Activated T-cell treated with anti-CD3 and anti-CD28 coated beads for 1 hour (primary cell): ENCODE measurements around the gene PDGFA.
"Not testable (repeated sequence)": the region's sequence is repeated elsewhere in the genome, so short reads cannot be mapped to it uniquely, and the experiment has no call there.

Source experiments
- DNase-seq: peaks from one replicate; pipeline ENCODE4 v3.0.0-alpha.2; 2020; ENCODE audit warnings: low read depth

The PDGFA gene

DNA sequence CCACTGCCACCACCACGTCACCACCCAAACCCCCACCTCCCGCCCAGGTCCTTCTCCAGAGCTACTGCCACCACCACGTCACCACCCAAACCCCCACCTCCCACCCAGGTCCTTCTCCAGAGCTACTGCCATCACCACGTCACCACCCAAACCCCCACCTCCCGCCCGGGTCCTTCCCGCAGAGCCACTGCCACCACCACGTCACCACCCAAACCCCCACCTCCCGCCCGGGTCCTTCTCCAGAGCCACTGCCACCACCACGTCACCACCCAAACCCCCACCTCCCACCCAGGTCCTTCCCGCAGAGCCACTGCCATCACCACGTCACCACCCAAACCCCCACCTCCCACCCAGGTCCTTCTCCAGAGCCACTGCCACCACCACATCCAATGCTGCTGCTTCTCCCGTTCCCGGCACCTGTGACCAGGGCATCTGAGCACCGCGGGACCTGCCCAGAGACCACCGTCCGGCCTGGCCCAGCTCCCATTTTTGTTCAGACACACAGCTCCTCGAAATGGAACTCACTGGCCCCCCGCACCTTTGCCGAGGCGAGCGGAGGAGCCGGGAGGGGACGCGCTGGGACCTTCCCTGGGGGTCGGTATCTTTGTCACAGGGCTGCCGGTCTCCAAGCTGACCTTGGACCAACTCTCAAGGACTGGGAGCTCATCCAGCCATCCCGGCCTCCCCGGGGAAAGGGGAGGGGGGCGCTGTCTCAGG lies 32.7 kb upstream of the PDGFA start:
- not testable (repeated sequence) for DNase-seq

DNA sequence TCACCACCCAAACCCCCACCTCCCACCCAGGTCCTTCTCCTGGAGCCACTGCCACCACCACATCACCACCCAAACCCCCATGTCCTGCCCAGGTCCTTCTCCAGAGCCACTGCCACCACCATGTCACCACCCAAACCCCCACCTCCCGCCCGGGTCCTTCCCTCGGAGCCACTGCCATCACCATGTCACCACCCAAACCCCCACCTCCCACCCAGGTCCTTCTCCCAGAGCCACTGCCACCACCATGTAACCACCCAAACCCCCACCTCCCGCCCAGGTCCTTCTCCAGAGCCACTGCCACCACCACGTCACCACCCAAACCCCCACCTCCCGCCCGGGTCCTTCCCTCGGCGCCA lies 31.9 kb upstream of the PDGFA start:
- not testable (repeated sequence) for DNase-seq

DNA sequence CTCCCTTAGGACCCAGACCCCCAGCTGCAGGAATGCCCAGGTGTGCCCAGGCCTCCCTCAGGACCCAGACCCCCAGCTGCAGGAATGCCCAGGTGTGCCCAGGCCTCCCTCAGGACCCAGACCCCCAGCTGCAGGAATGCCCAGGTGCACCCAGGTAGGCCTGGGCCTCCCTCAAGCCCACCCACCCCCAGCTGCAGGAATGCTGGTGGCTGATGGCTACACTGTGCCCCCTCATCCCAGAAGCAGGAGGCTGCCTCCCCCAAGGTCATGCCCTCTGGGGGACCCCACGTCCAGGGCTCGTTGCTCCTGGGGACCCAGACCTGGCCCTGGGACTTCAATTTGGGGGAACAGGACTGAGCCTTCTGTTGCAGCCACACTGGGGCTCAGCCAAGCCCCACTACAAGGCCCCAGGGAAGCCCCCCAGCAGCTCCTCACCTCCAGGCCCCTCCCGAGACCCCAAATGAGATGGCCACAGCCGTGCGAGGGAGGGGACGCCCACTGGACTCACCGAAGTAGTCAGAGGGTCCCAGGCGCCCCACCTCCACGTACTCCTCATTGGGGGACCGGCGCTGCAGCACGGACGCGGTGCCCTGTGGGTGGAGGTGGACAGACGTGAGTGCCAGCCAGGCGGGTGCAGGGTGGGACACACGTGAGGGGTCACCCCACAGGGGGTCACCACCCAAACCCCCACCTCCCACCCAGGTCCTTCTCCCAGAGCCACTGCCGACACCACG lies 31.4 kb upstream of the PDGFA start:
- DNase-seq, result no peak

DNA sequence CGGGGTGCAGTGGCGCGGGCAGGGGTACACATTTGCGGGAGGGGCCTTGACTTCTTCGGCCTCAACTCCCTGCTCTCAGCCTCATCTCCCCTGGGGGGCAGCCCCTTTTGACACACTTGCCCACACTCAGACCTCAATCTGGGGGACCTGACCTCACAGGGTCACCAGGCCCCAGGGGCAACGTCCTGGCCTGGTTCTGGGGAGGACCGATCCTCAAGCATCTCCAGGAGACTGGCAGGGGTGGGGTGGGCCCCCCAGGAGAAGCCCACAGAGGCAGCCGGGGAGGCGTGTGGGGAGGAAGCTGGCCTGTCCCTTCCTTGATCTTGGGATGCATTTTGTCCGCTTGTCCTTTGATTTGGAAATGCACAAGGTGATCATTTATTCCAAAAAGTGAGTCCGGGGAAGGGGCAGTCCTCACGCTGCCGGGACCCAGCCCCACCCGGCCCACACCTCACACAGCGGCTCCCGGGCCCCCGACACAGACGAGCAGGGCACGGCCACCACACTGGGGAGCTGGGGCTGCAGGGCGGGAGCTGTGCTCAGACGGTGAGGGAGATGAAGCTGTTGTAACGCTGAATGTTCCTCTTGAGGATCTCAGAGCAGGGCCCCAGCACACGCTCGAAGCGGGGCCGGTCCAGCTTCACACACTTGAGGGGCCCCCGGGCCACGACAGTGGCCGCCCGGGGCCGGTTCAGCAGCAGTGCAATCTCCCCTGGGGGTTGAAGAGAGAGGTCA lies 30.4 kb upstream of the PDGFA start:
- DNase-seq, result no peak

DNA sequence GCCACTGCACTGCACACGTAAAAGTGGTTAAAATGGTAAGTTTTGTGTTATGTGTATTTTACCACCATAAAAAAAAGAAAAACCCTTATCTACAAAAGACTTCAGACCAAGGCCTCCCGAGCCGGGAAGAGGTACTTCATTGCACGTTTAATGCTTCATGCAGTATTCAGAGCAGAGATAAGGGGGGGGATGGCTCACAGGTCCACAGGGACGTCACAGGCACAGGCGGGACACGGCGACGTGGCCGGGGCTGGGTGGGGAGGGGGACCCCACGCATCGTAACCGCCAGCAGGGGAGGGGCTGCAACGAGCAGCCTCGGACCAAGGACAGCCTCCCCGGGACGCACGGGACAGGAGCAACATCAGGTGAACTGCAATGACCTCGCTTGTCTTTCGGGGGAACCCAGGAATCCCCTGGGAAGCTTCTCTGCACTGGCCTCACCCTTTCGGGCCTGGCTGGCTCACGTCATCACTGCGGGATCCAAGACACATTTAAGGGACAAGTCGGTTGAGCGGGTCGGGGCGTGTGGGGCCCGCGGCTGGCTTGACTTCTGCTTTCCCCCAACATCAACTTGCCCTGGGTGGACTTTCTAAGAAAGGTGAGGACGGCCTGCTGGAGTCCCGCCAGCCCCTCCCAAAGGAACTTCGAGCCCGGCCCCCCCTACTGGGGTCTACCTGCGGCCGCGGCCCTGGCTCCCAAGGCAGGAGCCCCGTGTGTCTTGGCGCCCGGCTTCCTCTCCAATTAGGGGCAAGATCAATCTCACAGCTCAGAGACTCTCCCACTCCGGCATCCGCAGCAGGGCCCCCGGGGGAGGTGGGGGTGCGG lies 29.6 kb upstream of the PDGFA start:
- DNase-seq, result no peak

DNA sequence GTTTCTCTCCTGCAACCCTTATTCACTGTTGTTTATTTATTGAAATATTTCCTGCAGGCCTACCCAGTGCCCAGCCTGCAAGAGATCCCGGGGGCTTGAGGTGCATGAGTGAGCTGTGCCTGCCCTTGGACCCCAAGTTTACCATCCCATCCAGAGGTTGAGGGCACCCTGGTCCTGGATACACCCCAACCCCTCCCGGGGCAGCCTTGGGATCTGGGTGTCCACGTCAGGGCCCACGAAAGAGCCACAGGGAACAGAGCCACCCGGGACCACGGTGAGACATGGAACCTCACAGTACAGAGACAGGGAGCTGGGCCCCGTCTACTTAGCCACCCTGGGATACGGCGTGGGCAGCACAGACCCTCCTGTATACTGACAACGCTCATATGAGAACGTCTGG lies 28.8 kb upstream of the PDGFA start:
- no peak for DNase-seq

DNA sequence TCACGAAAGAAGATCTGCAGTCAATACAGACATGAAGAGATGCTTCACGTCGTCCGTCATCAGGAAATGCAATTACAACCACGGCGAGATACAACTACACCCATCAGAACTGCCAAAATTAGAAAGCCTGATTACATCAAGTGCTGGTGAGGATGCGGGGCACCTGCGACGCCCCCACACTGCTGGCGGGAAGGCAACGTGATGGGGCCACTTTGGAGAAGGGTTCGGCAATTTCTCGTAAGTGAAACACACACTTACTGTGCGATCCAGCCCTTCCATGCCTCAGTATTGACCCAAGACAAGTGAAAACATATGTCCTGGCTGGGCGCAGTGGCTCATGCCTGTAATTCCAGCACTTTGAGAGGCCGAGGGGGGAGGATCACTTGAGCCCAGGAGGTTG lies 25.8 kb upstream of the PDGFA start:
- DNase-seq, result no peak

DNA sequence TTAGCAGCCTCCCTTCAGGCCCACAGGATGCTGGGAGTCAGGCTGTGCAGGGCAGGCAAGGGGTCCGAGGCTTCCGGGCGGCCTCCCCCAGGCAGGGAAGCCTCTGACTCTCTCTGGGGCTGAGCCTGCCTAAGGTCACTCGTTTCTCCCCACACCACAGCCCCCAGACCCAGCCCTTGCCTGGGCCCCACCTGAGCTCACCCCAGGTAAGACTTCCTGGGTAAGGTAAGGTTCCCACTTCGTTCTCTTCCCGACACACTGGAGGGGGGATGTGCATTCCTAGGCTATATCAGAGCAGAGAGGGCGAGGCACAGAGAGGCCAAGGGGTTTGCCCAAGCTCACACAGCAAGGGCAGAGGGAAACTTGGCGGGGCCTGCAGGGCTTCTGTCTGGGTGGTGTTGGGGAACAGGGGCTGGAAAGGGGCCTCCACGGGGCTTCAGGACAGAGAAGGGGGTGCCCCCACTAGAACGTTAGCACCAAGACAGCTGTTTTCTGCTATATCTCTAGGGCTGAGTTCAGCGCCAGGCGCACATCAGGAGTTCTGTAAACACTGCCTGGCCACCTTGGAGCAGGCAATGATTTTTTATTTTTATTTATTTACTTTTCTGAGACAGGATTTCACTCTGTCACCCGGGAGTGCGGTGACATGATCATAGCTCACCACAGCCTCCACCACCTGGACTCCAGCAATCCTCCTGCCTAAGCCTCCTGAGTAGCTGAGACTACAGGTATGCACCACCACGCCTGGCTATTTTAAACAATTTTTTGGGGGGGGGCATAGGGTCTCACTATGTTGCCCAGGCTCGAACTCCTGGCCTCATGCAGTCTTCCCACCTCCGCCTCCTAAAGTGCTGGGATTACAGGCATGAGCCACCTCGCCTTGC lies 24.9 kb upstream of the PDGFA start:
- DNase-seq, result no peak

DNA sequence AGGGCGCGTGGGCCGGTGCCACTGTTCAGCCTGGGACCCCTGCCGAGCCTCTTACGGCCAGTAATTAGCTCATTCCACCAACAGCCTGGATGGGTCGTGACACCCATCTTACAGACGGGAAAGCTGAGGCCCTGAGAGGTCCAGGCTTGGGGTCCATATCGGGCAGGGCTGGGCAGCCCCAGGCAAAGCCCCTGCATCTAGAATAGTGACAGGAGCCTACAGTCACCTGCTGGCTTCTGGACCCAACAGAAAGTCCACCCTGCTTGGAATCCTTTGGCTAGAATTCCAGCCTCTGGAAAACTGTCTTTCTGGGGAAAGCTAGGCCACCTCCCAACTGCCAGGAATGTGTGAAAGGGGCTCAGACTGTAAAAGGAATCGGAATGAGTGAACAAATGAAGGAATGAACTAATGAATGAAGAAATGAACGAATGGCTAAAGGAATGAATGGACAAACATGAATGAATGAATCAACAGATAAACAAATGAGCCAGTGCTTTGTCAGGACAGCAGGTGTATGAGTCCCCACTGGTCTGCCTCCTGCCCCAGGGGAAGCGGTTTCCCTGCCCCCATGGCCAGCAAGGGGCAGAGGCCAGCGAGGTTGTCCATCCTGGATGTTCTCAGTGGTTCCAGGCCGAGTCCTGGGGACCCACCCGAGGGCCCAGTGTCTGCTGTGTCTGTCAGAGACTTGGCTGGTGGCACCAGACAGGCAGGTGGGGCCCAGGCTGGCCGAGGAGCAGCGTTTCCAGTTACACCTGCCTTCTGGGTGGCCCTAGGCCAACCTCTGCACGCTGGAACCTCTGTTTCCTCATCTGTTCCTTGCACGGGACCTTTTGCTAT lies 24.1 kb upstream of the PDGFA start:
- DNase-seq, result no peak

DNA sequence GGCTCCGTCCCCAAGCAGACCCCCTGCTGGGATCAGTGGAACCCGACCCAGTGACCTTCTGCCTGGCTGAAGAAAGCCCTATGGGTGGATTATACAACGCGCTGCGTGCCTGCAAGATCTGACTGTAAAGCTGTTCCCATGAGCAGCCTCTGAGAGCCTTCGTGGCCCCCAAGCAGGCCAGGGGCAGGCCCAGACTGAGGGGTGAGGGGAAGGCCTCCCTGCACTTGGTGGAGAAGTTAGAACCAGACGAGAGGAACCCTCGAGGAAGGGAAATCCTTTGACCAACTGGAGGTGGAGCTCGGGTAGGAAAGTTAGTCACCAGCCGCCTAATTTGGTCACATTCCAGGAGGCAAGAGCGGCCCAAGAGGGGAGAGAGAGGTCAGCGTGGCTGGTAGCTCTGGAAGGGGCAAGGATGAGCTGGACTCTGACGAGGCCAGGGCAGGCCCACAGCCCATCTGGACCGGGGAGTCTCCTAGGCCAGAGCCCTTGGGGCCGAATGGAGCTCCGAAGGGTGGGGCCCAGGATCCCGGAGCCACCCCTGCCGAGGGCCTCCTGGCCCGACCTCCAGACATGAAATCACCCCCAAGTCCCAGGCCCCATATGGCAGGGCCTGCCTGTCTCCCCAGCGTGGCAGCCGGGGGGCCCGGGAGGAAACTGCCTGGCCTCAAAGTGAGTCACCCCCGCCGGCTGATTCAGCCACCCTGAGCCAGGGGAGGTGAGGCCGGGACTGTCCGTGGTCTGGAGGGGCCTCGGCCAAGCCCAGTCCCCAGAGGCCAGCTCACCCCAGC lies 23.3 kb upstream of the PDGFA start:
- no peak for DNase-seq

DNA sequence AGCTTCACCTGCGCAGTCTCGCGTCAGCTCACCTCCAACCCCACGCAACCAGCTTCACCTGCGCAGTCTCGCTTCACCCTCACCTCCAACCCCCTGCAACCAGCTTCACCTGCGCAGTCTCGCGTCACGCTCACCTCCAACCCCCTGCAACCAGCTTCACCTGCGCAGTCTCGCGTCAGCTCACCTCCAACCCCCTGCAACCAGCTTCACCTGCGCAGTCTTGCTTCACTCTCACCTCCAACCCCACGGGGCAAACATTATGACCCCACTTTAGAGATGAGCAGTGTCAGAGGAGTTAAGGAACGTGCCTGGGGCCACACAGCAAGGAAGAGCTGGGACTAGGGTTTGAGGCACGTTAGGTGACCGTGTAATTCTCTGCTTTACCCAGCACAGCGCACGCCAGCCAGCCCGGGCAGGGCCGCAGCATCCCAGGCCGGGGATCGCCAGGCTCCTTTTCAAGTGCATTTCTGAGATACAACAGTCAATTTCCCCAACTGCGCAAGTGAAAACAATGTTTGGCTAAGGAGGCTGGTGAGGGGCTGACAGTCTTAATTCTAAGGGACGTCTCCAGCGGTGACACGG lies 22.6 kb upstream of the PDGFA start:
- no peak for DNase-seq

DNA sequence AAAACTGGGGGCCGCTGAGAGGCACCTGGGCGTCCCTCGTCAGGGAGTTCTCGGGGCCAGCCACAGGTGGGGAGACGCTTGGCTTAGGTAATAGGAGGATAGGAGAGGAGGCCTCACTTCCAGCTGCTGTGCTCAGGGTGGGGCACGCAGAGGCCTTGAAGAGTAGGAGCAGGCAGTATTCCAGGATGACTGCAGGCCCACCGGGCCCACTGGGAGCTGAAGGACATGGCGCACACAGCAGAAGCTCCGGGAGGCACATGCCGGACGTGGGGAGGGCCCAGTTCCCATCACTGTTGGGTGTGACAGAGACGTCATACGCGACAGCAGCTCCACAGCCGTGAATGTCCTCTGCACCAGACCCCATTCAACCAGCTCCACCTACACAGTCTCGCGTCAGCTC lies 22.0 kb upstream of the PDGFA start:
- no peak for DNase-seq

DNA sequence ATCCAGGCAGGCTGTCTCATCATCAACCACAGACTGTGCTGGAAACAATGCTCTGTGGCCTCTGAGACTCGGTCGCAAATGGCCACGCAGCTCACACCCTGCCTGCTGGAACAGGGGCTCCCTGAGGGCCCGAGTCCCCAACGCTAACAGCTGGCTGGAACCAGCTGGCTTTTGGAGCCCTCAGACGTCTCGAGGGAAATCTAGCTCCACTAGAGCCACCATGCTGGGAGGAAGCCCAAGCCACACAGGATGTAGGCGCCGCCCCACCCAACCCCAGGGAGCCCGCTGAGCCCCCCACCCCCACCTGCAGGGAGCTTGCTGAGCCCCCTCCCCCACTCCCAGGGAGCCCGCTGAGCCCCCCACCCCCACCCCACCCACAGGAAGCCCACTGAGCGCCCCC lies 21.4 kb upstream of the PDGFA start:
- no peak for DNase-seq

DNA sequence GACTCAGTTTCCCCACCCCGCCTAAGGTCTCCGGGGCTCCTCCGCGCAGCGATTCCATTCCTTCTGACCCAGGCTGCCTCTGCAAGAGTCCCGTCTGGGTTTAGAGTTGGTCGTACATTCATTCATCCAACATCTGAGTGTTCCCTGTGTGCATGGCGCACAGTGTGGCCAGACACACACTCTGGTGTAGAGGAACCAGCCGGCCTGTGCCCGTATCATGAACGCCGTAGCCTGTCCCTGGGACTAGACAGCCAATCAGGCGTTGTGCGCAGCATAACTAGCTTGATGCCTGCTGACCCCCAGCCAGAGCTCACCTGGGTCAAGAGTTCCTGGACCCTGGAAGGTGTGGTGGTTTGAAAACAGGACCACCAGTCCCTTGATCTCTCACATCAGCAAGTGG lies 20.9 kb upstream of the PDGFA start:
- DNase-seq, result no peak

DNA sequence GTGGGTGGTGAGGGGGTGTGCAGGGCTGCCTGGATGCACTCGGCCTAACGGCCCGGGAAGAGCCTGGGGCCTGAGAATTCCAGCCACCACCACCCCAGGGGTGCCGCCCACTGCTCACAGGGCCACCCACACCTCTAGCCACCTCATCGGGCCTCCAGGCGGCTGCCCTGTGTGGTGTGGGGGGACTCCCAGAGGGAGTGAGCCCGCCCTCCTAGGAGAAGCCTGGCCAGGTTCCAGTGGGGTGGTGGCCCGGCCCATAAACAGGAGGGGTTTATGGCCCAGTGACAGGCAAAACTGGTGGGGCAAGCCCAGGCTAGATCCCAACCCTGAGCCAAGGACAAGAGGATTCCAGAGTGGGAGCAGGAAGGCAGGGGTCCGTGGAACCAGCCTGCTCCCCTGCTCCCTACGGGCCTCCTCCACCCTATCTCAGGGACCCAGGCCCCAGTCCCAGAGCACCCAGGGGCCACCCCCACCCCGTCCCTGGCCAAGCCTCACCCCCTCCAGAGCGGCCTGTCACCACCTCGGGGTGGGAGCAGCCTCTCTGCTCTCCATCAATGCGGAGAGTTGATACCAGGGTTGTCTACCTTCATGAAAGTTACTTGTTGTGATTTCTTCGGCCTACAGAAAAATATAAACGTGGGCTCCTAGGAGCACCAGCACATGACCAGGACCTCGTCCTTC lies 20.2 kb upstream of the PDGFA start:
- no peak for DNase-seq

DNA sequence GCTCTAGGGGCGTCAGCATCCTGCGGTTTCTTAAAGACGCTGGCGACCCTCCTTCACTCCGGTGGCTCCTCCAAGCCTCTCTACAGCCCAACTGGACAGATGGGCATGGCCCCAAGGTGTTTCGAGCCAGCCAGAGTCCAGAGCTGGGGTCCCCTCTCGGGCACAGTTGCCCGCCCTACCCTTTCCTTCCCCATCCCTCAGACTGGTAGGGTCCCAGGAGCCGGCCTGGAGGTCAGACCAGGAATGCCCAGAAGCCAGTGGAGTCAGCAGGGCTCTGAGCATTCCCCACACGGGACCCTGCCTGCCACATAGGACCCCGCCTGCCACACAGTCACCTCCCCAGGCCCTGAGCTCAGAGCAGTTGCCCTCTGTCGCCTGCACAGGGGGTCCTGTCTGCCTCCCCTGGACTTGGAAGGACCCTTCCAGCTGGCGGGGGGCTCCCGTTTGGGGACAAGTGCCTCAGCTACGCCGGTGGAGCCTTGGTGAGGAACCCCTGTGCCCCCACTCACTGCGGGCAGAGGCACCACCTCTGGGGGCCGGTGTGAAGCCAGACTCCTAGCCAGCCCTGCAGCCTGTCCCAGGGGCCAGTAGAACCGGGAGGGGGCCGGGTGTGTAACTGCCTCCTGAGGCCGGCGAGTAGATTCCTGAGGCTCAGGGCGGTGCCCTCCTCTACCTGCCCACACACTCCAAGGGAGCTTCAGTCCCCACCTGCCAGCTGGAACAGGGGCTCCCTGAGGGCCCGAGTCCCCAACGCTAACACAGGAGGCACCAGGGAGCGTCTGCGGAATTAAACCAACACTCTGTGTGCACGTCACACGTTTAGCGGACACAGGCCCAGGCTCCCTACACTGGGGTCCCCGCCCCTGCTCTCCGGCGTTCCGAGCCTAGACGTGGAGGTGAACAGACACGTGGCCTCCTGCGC lies 19.4 kb upstream of the PDGFA start:
- DNase-seq, result no peak

DNA sequence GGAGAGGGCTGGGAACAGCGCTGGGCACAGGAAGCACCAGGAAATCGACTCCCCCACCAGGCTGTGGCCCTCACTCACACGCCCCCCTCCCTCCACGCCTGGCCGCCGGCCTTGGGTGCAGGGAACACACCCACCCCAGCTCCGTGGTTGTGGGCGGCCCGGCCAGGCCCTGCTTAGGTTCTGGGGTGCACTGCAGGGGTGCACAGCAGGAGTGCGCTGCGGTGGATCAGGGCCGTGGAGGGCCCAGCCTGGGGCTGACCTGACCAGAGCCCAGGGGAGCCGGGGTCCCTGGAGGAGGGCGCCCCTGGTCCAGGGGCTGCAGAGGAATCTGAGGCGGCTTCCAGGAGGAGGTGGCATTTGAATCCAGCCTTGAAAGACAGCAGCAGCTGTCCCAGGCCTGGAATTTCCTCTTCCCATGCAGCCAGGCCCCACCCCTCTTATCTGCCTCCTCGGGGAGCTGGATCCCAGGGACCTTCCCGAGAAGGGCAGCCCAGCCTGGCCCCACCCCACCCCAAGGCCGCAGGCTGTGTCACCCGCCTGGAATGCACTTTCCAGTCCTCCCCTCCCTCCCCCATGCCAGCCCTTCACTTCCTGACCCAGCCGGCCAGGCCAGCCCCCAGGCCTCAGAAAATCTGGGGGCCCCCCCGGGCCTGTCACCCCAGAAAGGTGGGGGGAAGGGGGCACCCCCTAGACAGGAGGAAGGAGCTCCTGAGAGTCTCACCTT lies 18.4 kb upstream of the PDGFA start:
- DNase-seq, result no peak
